Astrocyte of the cerebellum (primary cell): ENCODE measurements around the gene WWOX.

Experiments used
- DNase-seq: peaks from one replicate; pipeline ENCODE4 v3.0.0-alpha.2; 2011; ENCODE audit warnings: low read depth
- H3K4me3 ChIP-seq: 2 replicates; pipeline ENCODE4 v1.5.1; 2011; ENCODE audit warnings: mild to moderate bottlenecking, low read depth, low read length, moderate library complexity
- in situ Hi-C: cut with HindIII; loops from 2 replicates; pipeline ENCODE4 v1.10.0; 2017; ENCODE audit warnings: low sequenced_read_pairs
- TF ChIP-seq, protein P1 (sequence below): IDR thresholded peaks from 2 replicates; pipeline ENCODE4 v1.5.1; 2012; ENCODE audit warnings: low read length, low read depth, moderate library complexity, mild to moderate bottlenecking; ENCODE audit errors: missing control alignments

The WWOX gene

GRCh38 chr16:78785218-78785617 lies 685.8 kb downstream of the WWOX start:
- no peak overlapping the region for H3K4me3 ChIP-seq
- no peak for DNase-seq
- TF ChIP-seq, protein P1, sequence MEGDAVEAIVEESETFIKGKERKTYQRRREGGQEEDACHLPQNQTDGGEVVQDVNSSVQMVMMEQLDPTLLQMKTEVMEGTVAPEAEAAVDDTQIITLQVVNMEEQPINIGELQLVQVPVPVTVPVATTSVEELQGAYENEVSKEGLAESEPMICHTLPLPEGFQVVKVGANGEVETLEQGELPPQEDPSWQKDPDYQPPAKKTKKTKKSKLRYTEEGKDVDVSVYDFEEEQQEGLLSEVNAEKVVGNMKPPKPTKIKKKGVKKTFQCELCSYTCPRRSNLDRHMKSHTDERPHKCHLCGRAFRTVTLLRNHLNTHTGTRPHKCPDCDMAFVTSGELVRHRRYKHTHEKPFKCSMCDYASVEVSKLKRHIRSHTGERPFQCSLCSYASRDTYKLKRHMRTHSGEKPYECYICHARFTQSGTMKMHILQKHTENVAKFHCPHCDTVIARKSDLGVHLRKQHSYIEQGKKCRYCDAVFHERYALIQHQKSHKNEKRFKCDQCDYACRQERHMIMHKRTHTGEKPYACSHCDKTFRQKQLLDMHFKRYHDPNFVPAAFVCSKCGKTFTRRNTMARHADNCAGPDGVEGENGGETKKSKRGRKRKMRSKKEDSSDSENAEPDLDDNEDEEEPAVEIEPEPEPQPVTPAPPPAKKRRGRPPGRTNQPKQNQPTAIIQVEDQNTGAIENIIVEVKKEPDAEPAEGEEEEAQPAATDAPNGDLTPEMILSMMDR, result no peak
- in situ Hi-C loops, result no loop called here

- TF ChIP-seq, protein P1, result no peak
- in situ Hi-C loops, result no loop called here
- no peak overlapping the region for H3K4me3 ChIP-seq
- DNase-seq, result no peak
Measured at GRCh38 chr16:78786635-78787034, 687.2 kb downstream of the WWOX start.

DNA sequence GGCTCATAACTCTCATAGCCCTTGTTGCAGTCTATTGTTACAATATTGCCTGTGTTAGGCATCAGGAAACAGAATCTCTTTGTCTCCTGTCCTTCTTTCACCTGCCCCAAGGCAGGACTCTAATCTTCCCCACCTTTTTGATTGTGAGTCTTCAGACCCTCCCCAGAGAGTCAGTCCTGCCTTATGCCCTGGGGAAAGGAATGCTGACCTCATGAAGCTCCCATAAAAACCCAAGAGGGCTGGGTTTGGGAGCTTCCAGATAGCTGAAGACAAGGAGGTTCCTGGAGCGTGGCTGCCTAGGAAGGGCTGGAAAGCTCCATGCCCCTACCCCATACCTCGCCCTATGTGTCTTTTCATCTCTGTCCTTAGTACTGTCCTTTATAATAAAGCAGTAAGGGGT lies 688.8 kb downstream of the WWOX start:
- in situ Hi-C loops, result no loop called here
- no peak overlapping the region for H3K4me3 ChIP-seq
- no peak for DNase-seq
- TF ChIP-seq, protein P1, result no peak

- DNase-seq, result no peak
- in situ Hi-C loops, result no loop called here
- H3K4me3 ChIP-seq, result no peak overlapping the region
- TF ChIP-seq, protein P1, result no peak
Measured at GRCh38 chr16:78788696-78789095, 689.2 kb downstream of the WWOX start.

GRCh38 chr16:78789561-78789960 lies 690.1 kb downstream of the WWOX start:
- DNase-seq, result no peak
- in situ Hi-C loops, result no loop called here
- no peak overlapping the region for H3K4me3 ChIP-seq
- TF ChIP-seq, protein P1, result no peak

DNA sequence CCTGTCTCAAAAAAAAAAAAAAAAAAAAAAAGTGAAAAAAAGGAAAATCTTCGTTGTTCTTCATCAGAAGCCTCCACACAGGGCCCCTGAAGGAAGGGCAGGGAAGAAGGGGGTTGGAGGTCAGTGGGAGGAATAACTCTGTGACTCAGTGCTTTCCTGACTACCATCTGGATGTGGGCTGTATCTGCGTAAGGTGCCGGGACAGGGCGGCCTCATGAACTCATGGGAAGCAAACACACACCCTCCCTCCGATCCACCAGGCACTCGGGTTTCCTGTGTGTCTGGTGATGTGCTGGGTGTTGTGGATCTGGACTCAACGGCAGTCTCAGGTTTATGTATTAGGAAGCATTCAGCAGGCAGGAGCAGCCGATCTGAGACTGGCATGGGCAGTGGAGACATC lies 691.6 kb downstream of the WWOX start:
- DNase-seq, result no peak

DNA sequence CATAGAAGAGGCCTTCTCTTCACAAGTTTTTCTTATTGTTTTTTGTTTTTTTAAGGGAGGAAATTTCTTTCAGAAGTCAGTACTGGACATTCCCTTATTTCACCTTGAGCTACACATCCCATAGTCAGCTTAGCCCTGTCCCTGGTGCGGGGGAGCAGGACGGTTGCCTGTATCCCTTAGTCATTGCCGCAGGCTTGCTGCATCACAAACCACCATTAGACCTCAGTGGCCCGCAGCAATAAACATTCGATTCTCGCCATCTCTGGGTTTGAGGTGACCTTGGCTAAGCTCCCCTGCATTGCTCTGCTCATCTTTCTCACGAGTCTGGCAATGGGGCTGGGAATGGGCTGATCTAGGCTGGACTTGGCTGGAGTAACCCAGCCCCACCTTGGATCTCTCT lies 692.5 kb downstream of the WWOX start:
- in situ Hi-C loops, result no loop called here
- TF ChIP-seq, protein P1, result no peak
- DNase-seq, result no peak
- no peak overlapping the region for H3K4me3 ChIP-seq

More for the DNA sequence above, 691.6 kb downstream of the WWOX start:
- in situ Hi-C loops, result no loop called here
- H3K4me3 ChIP-seq, result no peak overlapping the region
- TF ChIP-seq, protein P1, result no peak
